SJCRH30 (cell line): ENCODE measurements around the gene NCK2. TPM values are rescaled to one million over a fixed set of nuclear protein-coding genes. Genes with fewer than 3 reads are reported as not detected.

Source experiments
- DNase-seq, 2 experiments: peaks; one replicate each; pipeline ENCODE4 v3.0.0-alpha.2; 2015 to 2020
- H3K27ac ChIP-seq: fragments of 250-450 bp; sonication (Bioruptor Pico); 2 replicates; pipeline ENCODE4 v1.5.1; 2020; ENCODE audit warnings: mild to moderate bottlenecking, moderate library complexity
- H3K27me3 ChIP-seq: fragments of 250-450 bp; sonication (Bioruptor Pico); 2 replicates; pipeline ENCODE4 v1.5.1; 2020; ENCODE audit warnings: mild to moderate bottlenecking, moderate library complexity
- H3K36me3 ChIP-seq: fragments of 250-450 bp; sonication (Bioruptor Pico); 2 replicates; pipeline ENCODE4 v1.5.1; 2020; ENCODE audit warnings: mild to moderate bottlenecking, moderate library complexity
- H3K4me1 ChIP-seq: fragments of 250-450 bp; sonication (Bioruptor Pico); 2 replicates; pipeline ENCODE4 v1.5.1; 2020; ENCODE audit warnings: mild to moderate bottlenecking, moderate library complexity
- H3K4me3 ChIP-seq: fragments of 250-450 bp; sonication (Bioruptor Pico); 2 replicates; pipeline ENCODE4 v1.5.1; 2020; ENCODE audit warnings: mild to moderate bottlenecking, moderate library complexity
- H3K9me3 ChIP-seq: fragments of 250-450 bp; sonication (Bioruptor Pico); replicated peaks from 2 replicates; pipeline ENCODE4 v1.5.1; 2020; ENCODE audit warnings: mild to moderate bottlenecking, moderate library complexity
- total RNA-seq: library from RNA; depleted of rRNA; stranded (reverse); fragments of >200 nt; shearing (Covaris generic); gene quantifications from 2 replicates; pipeline ENCODE4 v1.2.3, GENCODE V29; 2014

Gene NCK2
- total RNA-seq, 1 experiment from 2014 or later, result 51.9 TPM

- Histone ChIP-seq H3K4me1 (peaks cover 33% of the 10 kb centered on the region), H3K27ac (peak overlapping the region; percentile 47; the same call in 1 of the 2 replicates), H3K27me3 (no peaks in the 10 kb centered on the region), H3K4me3 (no peak overlapping the region), H3K9me3 (no peaks in the 10 kb centered on the region), H3K36me3 (no peaks in the 10 kb centered on the region)
- peak in 1 of 2 experiments; percentile 22 for DNase-seq
Observed at GRCh38 chr2:105866216-105867185, 121.8 kb downstream of the NCK2 start.

- peak overlapping the region; percentile 47 for H3K27ac ChIP-seq
- peaks cover 33% of the 10 kb centered on the region for H3K4me1 ChIP-seq
- peak in 1 of 2 experiments; percentile 6 for DNase-seq
- no peaks in the 10 kb centered on the region for H3K36me3 ChIP-seq
- H3K4me3 ChIP-seq, result no peak overlapping the region
- no peaks in the 10 kb centered on the region for H3K27me3 ChIP-seq
- no peaks in the 10 kb centered on the region for H3K9me3 ChIP-seq
Observed at GRCh38 chr2:105867587-105867986, 122.9 kb downstream of the NCK2 start.

- H3K9me3 ChIP-seq, result no peaks in the 10 kb centered on the region
- H3K27me3 ChIP-seq, result no peaks in the 10 kb centered on the region
- peak overlapping the region; percentile 47 for H3K27ac ChIP-seq
- no peak overlapping the region for H3K4me3 ChIP-seq
- H3K36me3 ChIP-seq, result no peaks in the 10 kb centered on the region
- DNase-seq, result peak; percentile 65 to 79
- peaks cover 33% of the 10 kb centered on the region for H3K4me1 ChIP-seq
Observed at GRCh38 chr2:105868060-105868459, 123.3 kb downstream of the NCK2 start.

GRCh38 chr2:105869341-105869740 lies 124.6 kb downstream of the NCK2 start:
- peaks cover 44% of the 10 kb centered on the region for H3K4me1 ChIP-seq
- H3K27me3 ChIP-seq, result no peaks in the 10 kb centered on the region
- H3K36me3 ChIP-seq, result no peaks in the 10 kb centered on the region
- no peak for DNase-seq
- no peak overlapping the region for H3K4me3 ChIP-seq
- no peaks in the 10 kb centered on the region for H3K9me3 ChIP-seq
- no peak overlapping the region for H3K27ac ChIP-seq

GRCh38 chr2:105870062-105870461 lies 125.3 kb downstream of the NCK2 start:
- Histone ChIP-seq H3K9me3 (no peaks in the 10 kb centered on the region), H3K27ac (no peak overlapping the region), H3K27me3 (no peaks in the 10 kb centered on the region), H3K4me3 (no peak overlapping the region), H3K4me1 (peaks cover 50% of the 10 kb centered on the region), H3K36me3 (no peaks in the 10 kb centered on the region)
- DNase-seq, result no peak

- Histone ChIP-seq H3K4me3 (no peak overlapping the region), H3K36me3 (no peaks in the 10 kb centered on the region), H3K9me3 (no peaks in the 10 kb centered on the region), H3K27ac (no peak overlapping the region), H3K27me3 (no peaks in the 10 kb centered on the region), H3K4me1 (peaks cover 52% of the 10 kb centered on the region)
- DNase-seq, result no peak
Observed at GRCh38 chr2:105870858-105871257, 126.1 kb downstream of the NCK2 start.

- Histone ChIP-seq H3K9me3 (no peaks in the 10 kb centered on the region), H3K27ac (no peak overlapping the region), H3K36me3 (no peaks in the 10 kb centered on the region), H3K4me1 (peaks cover 39% of the 10 kb centered on the region), H3K4me3 (no peak overlapping the region), H3K27me3 (no peaks in the 10 kb centered on the region)
- no peak for DNase-seq
Observed at GRCh38 chr2:105872142-105872728, 127.5 kb downstream of the NCK2 start.

GRCh38 chr2:105872830-105873229 lies 128.1 kb downstream of the NCK2 start:
- Histone ChIP-seq H3K27me3 (no peaks in the 10 kb centered on the region), H3K9me3 (no peaks in the 10 kb centered on the region), H3K27ac (no peak overlapping the region), H3K4me1 (peaks cover 33% of the 10 kb centered on the region), H3K4me3 (no peak overlapping the region), H3K36me3 (no peaks in the 10 kb centered on the region)
- DNase-seq, result no peak

GRCh38 chr2:105873281-105873680 lies 128.6 kb downstream of the NCK2 start:
- no peaks in the 10 kb centered on the region for H3K27me3 ChIP-seq
- H3K9me3 ChIP-seq, result no peaks in the 10 kb centered on the region
- H3K4me3 ChIP-seq, result no peak overlapping the region
- peaks cover 28% of the 10 kb centered on the region for H3K4me1 ChIP-seq
- no peak overlapping the region for H3K27ac ChIP-seq
- H3K36me3 ChIP-seq, result peaks cover 2% of the 10 kb centered on the region; the same call in 1 of the 2 replicates
- DNase-seq, result no peak

GRCh38 chr2:105873721-105874120 lies 129.0 kb downstream of the NCK2 start:
- Histone ChIP-seq H3K4me3 (no peak overlapping the region), H3K27me3 (no peaks in the 10 kb centered on the region), H3K9me3 (no peaks in the 10 kb centered on the region), H3K4me1 (peaks cover 24% of the 10 kb centered on the region), H3K36me3 (peaks cover 4% of the 10 kb centered on the region; the same call in 1 of the 2 replicates), H3K27ac (peak overlapping the region; percentile 43)
- peak; percentile 65 to 71 for DNase-seq

- no peak overlapping the region for H3K4me3 ChIP-seq
- H3K27ac ChIP-seq, result no peak overlapping the region; the same call in 1 of the 2 replicates
- H3K4me1 ChIP-seq, result peaks cover 19% of the 10 kb centered on the region
- H3K9me3 ChIP-seq, result no peaks in the 10 kb centered on the region
- H3K36me3 ChIP-seq, result peaks cover 4% of the 10 kb centered on the region; the same call in 1 of the 2 replicates
- DNase-seq, result no peak
- no peaks in the 10 kb centered on the region for H3K27me3 ChIP-seq
Observed at GRCh38 chr2:105874466-105874865, 129.8 kb downstream of the NCK2 start.

- no peak overlapping the region for H3K27ac ChIP-seq
- H3K27me3 ChIP-seq, result no peaks in the 10 kb centered on the region
- no peak overlapping the region for H3K4me3 ChIP-seq
- peaks cover 19% of the 10 kb centered on the region for H3K4me1 ChIP-seq
- H3K9me3 ChIP-seq, result no peaks in the 10 kb centered on the region
- peaks cover 4% of the 10 kb centered on the region; the same call in 1 of the 2 replicates for H3K36me3 ChIP-seq
- peak; percentile 59 to 68 for DNase-seq
Observed at GRCh38 chr2:105875241-105875640, 130.5 kb downstream of the NCK2 start.

GRCh38 chr2:105876191-105876590 lies 131.5 kb downstream of the NCK2 start:
- H3K27ac ChIP-seq, result no peak overlapping the region
- H3K36me3 ChIP-seq, result peaks cover 5% of the 10 kb centered on the region
- H3K27me3 ChIP-seq, result no peaks in the 10 kb centered on the region
- no peaks in the 10 kb centered on the region for H3K9me3 ChIP-seq
- no peak overlapping the region for H3K4me3 ChIP-seq
- DNase-seq, result no peak
- H3K4me1 ChIP-seq, result peaks cover 19% of the 10 kb centered on the region

GRCh38 chr2:105877945-105878344 lies 133.2 kb downstream of the NCK2 start:
- DNase-seq, result no peak
- Histone ChIP-seq H3K4me3 (no peak overlapping the region), H3K9me3 (no peaks in the 10 kb centered on the region), H3K36me3 (peaks cover 21% of the 10 kb centered on the region), H3K27ac (no peak overlapping the region), H3K4me1 (peaks cover 19% of the 10 kb centered on the region), H3K27me3 (no peaks in the 10 kb centered on the region)

- Histone ChIP-seq H3K36me3 (peaks cover 23% of the 10 kb centered on the region), H3K9me3 (no peaks in the 10 kb centered on the region), H3K4me3 (no peak overlapping the region), H3K4me1 (peaks cover 9% of the 10 kb centered on the region), H3K27ac (no peak overlapping the region), H3K27me3 (no peaks in the 10 kb centered on the region)
- DNase-seq, result no peak
Observed at GRCh38 chr2:105879106-105879802, 134.5 kb downstream of the NCK2 start.
